Stimulated activated CD4-positive, alpha-beta T cell treated with anti-CD3 and anti-CD28 coated beads, Interleukin-2, amount 100 ng/mL, for 48 hours (primary cell): ENCODE data around the gene HMGCS2.
A peak's percentile ranks its signal among the peaks of the same experiment; 100 is the strongest.
"Not testable (repeated sequence)": the region's sequence is repeated elsewhere in the genome, so short reads cannot be mapped to it uniquely, and the experiment has no call there.

Experiments
- DNase-seq, 2 donors: peaks; one replicate each; pipeline ENCODE4 v3.0.0-alpha.2; 2020

The HMGCS2 gene

GRCh38 chr1:119725626-119726025, 43.1 kb downstream of the HMGCS2 start:
- DNase-seq, result no peak

- DNase-seq, result no peak
Observed at GRCh38 chr1:119724611-119725218, 44.0 kb downstream of the HMGCS2 start.

GRCh38 chr1:119721896-119722295, 46.8 kb downstream of the HMGCS2 start:
- DNase-seq, result no peak

GRCh38 chr1:119720866-119721440, 47.8 kb downstream of the HMGCS2 start:
- DNase-seq, result no peak

GRCh38 chr1:119718972-119719371, 49.7 kb downstream of the HMGCS2 start:
- no peak for DNase-seq

GRCh38 chr1:119718409-119718808, 50.3 kb downstream of the HMGCS2 start:
- DNase-seq, result no peak

- no peak for DNase-seq
Observed at GRCh38 chr1:119715542-119715941, 53.2 kb downstream of the HMGCS2 start.

GRCh38 chr1:119714583-119714982, 54.1 kb downstream of the HMGCS2 start:
- no peak for DNase-seq

GRCh38 chr1:119713749-119714456, 54.8 kb downstream of the HMGCS2 start:
- no peak for DNase-seq

- no peak for DNase-seq
Observed at GRCh38 chr1:119713039-119713748, 55.5 kb downstream of the HMGCS2 start.

- peak; percentile 29 to 35 for DNase-seq
Observed at GRCh38 chr1:119712342-119713038, 56.2 kb downstream of the HMGCS2 start.

GRCh38 chr1:119711804-119712341, 56.8 kb downstream of the HMGCS2 start, which contains the start of gene PHGDH:
Gene PHGDH (plus strand): TSS chr1:119711934. CDS start chr1:119712023, 89 bp downstream.
- DNase-seq, result peak; percentile 39 to 48

GRCh38 chr1:119711356-119711803, 57.3 kb downstream of the HMGCS2 start:
- DNase-seq, result not testable (repeated sequence)

GRCh38 chr1:119706599-119706998, 62.1 kb downstream of the HMGCS2 start:
- not testable (repeated sequence) for DNase-seq

- no peak for DNase-seq
Observed at GRCh38 chr1:119703666-119704450, 64.8 kb downstream of the HMGCS2 start.

- no peak for DNase-seq
Observed at GRCh38 chr1:119702384-119702783, 66.3 kb downstream of the HMGCS2 start.

- no peak for DNase-seq
Observed at GRCh38 chr1:119701659-119702058, 67.0 kb downstream of the HMGCS2 start.

- no peak for DNase-seq
Observed at GRCh38 chr1:119700326-119700725, 68.4 kb downstream of the HMGCS2 start.
